Suprapubic skin (tissue), 4 donors: ENCODE results near the gene PAK1.

Source experiments
- EP300 ChIP-seq: sonication (generic); formaldehyde crosslinking; IDR thresholded peaks from one replicate; pipeline ENCODE4 v1.6.1; 2017; ENCODE audit warnings: antibody characterized with exemption
- POLR2A ChIP-seq, 2 donors: fragments of 450-650 bp; IDR thresholded peaks; one replicate each; pipeline ENCODE4 v1.6.1; 2017; ENCODE audit warnings: antibody characterized with exemption in 2 of 2, mild to moderate bottlenecking in 2 of 2, moderate library complexity in 2 of 2
- POLR2AphosphoS5 ChIP-seq, 3 donors: sonication (generic); formaldehyde crosslinking; IDR thresholded peaks; one replicate each; pipeline ENCODE4 v1.6.1; 2017; ENCODE audit warnings: antibody characterized with exemption in 3 of 3
- TF ChIP-seq, protein P1 (sequence below), 2 donors: fragments of 200-600 bp in 1 of 2; fragments of 450-650 bp in 1 of 2; sonication (generic) in 1 of 2; IDR thresholded peaks; one replicate each; pipeline ENCODE4 v1.5.1; 2016 to 2019; ENCODE audit warnings: antibody characterized with exemption in 2 of 2, mild to moderate bottlenecking in 1 of 2, moderate library complexity in 1 of 2

DNA sequence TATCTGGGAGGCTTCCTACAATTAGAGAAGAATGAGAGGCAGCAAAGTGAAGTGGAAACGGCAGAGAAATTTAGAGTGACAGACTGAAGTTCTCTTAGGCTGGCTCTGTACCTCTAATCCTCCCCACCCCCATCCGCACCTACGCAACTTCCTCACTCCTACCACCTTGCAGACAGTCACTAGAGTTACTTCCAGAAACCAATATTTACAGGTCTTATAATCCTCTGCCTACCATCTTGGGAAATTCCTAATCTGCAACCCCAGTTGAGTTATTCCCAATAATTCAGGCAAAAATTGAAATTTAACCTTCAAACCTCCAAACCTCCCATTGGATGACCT, 71.7 kb downstream of the PAK1 start:
- TF ChIP-seq, protein P1, sequence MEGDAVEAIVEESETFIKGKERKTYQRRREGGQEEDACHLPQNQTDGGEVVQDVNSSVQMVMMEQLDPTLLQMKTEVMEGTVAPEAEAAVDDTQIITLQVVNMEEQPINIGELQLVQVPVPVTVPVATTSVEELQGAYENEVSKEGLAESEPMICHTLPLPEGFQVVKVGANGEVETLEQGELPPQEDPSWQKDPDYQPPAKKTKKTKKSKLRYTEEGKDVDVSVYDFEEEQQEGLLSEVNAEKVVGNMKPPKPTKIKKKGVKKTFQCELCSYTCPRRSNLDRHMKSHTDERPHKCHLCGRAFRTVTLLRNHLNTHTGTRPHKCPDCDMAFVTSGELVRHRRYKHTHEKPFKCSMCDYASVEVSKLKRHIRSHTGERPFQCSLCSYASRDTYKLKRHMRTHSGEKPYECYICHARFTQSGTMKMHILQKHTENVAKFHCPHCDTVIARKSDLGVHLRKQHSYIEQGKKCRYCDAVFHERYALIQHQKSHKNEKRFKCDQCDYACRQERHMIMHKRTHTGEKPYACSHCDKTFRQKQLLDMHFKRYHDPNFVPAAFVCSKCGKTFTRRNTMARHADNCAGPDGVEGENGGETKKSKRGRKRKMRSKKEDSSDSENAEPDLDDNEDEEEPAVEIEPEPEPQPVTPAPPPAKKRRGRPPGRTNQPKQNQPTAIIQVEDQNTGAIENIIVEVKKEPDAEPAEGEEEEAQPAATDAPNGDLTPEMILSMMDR (IDR thresholded peaks at IDR 0.05) = no peak
- TF ChIP-seq POLR2AphosphoS5 (IDR thresholded peaks at IDR 0.05) (no peak), POLR2A (IDR thresholded peaks at IDR 0.05) (no peak), EP300 (no peak)
